ENCODE data around the gene SERTAD1.
"Not testable (repeated sequence)": the region's sequence is repeated elsewhere in the genome, so short reads cannot be mapped to it uniquely, and the experiment has no call there.

The SERTAD1 gene

GRCh38 chr19:40412866-40413265 lies 12.9 kb downstream of the SERTAD1 start:
- DNase-seq: no peak
- intact Hi-C loops (cut with DNase I): no loop called here

GRCh38 chr19:40411958-40412499 lies 13.8 kb downstream of the SERTAD1 start:
- intact Hi-C loops (cut with DNase I): no loop called here
- DNase-seq: no peak

- DNase-seq: no peak
- intact Hi-C loops (cut with DNase I): no loop called here
Measured at GRCh38 chr19:40411125-40411842, 14.5 kb downstream of the SERTAD1 start.

- no peak for DNase-seq
- intact Hi-C loops (cut with DNase I): no loop called here
Measured at GRCh38 chr19:40410030-40410389, 15.8 kb downstream of the SERTAD1 start.

- DNase-seq; intact Hi-C loops (cut with DNase I): not testable (repeated sequence)
Measured at GRCh38 chr19:40408598-40408925, 17.2 kb downstream of the SERTAD1 start.

GRCh38 chr19:40407714-40408597 lies 17.8 kb downstream of the SERTAD1 start:
- intact Hi-C loops (cut with DNase I): no loop called here
- no peak for DNase-seq

- intact Hi-C loops (cut with DNase I): no loop called here
- peak; percentile 28 to 79 (median 62) for DNase-seq
Measured at GRCh38 chr19:40403262-40403984, 22.4 kb downstream of the SERTAD1 start.

- intact Hi-C loops (cut with DNase I): no loop called here
- no peak for DNase-seq
Measured at GRCh38 chr19:40400559-40400958, 25.2 kb downstream of the SERTAD1 start.

GRCh38 chr19:40398417-40399131 lies 27.2 kb downstream of the SERTAD1 start:
- peak; percentile 37 to 91 (median 70) for DNase-seq
- intact Hi-C loops (cut with DNase I): no loop called here

- no peak for DNase-seq
- intact Hi-C loops (cut with DNase I): no loop called here
Measured at GRCh38 chr19:40397568-40397906, 28.3 kb downstream of the SERTAD1 start.

GRCh38 chr19:40396886-40397567 lies 28.8 kb downstream of the SERTAD1 start:
- intact Hi-C loops (cut with DNase I): no loop called here
- no peak for DNase-seq

- no peak for DNase-seq
- intact Hi-C loops (cut with DNase I): no loop called here
Measured at GRCh38 chr19:40395956-40396355, 29.8 kb downstream of the SERTAD1 start.

GRCh38 chr19:40394816-40395210 lies 31.0 kb downstream of the SERTAD1 start:
- DNase-seq: no peak
- intact Hi-C loops (cut with DNase I): no loop called here

- no peak for DNase-seq
- intact Hi-C loops (cut with DNase I): no loop called here
Measured at GRCh38 chr19:40393894-40394815, 31.6 kb downstream of the SERTAD1 start.

- DNase-seq: no peak
- intact Hi-C loops (cut with DNase I): no loop called here
Measured at GRCh38 chr19:40392894-40393517, 32.8 kb downstream of the SERTAD1 start.

- intact Hi-C loops (cut with DNase I): no loop called here
Measured at GRCh38 chr19:40392123-40392522, 33.7 kb downstream of the SERTAD1 start.

GRCh38 chr19:40390084-40390742 lies 35.6 kb downstream of the SERTAD1 start, which contains the start of gene HIPK4:
Gene HIPK4 (minus strand): TSS chr19:40390181. CDS start chr19:40389902, 279 bp downstream.
- intact Hi-C loops (cut with DNase I): no loop called here
- DNase-seq: no peak

More at GRCh38 chr19:40392123-40392522, 33.7 kb downstream of the SERTAD1 start:
- peak in 1 of 42 donors; percentile 33 for DNase-seq
